HG03039 (cell line): ENCODE results near the gene RCOR3.
A peak's percentile ranks its signal among the peaks of the same experiment; 100 is the strongest.
"Not testable (repeated sequence)": the region's sequence is repeated elsewhere in the genome, so short reads cannot be mapped to it uniquely, and the experiment has no call there.

Experiments used
- ATAC-seq: cut with Tn5 transposase; IDR thresholded peaks from one replicate; pipeline ENCODE4 v1.9.1; 2021; ENCODE audit warnings: mild to moderate bottlenecking, moderate library complexity; ENCODE audit not compliant: unreplicated experiment

Gene RCOR3

GRCh38 chr1:211337430-211338223, 78.5 kb downstream of the RCOR3 start:
- no peak for ATAC-seq

GRCh38 chr1:211338224-211338620, 79.1 kb downstream of the RCOR3 start:
- ATAC-seq, result no peak

GRCh38 chr1:211339631-211340041, 80.5 kb downstream of the RCOR3 start:
- no peak for ATAC-seq

- no peak for ATAC-seq
Measured at GRCh38 chr1:211340622-211341507, 81.7 kb downstream of the RCOR3 start.

- no peak for ATAC-seq
Measured at GRCh38 chr1:211341999-211342398, 82.8 kb downstream of the RCOR3 start.

GRCh38 chr1:211343607-211344006, 84.4 kb downstream of the RCOR3 start:
- ATAC-seq, result no peak

GRCh38 chr1:211344152-211344618, 85.0 kb downstream of the RCOR3 start:
- no peak for ATAC-seq

- no peak for ATAC-seq
Measured at GRCh38 chr1:211345719-211346118, 86.6 kb downstream of the RCOR3 start.

GRCh38 chr1:211347077-211347844, 88.1 kb downstream of the RCOR3 start:
- ATAC-seq, result no peak

- ATAC-seq, result no peak
Measured at GRCh38 chr1:211348547-211348946, 89.4 kb downstream of the RCOR3 start.

GRCh38 chr1:211349741-211350140, 90.6 kb downstream of the RCOR3 start:
- no peak for ATAC-seq

- not testable (repeated sequence) for ATAC-seq
Measured at GRCh38 chr1:211352055-211352454, 92.9 kb downstream of the RCOR3 start.

GRCh38 chr1:211352465-211352864, 93.3 kb downstream of the RCOR3 start:
- ATAC-seq, result no peak

GRCh38 chr1:211352985-211353515, 93.9 kb downstream of the RCOR3 start:
- peak; percentile 76 for ATAC-seq

- ATAC-seq, result no peak
Measured at GRCh38 chr1:211353562-211354212, 94.5 kb downstream of the RCOR3 start.

- no peak for ATAC-seq
Measured at GRCh38 chr1:211355873-211356272, 96.7 kb downstream of the RCOR3 start.

- ATAC-seq, result no peak
Measured at GRCh38 chr1:211356723-211357407, 97.7 kb downstream of the RCOR3 start.

GRCh38 chr1:211358685-211359084, 99.5 kb downstream of the RCOR3 start:
- ATAC-seq, result no peak

- no peak for ATAC-seq
Measured at GRCh38 chr1:211359876-211360275, 100.7 kb downstream of the RCOR3 start.

GRCh38 chr1:211361202-211361601, 102.0 kb downstream of the RCOR3 start:
- ATAC-seq, result no peak
